ENCODE measurements around the gene FADS1.

- TF ChIP-seq ZNF70 (CRISPR knock-in tag; IDR thresholded peaks at IDR 0.05) (no peak), BACH2 (CRISPR knock-in tag; IDR thresholded peaks at IDR 0.05; ENCODE audit: borderline replicate concordance) (no peak)
Observed at GRCh38 chr11:61752925-61753521, 63.8 kb downstream of the FADS1 start.

All from SK-N-SH treated with all-trans-retinoic acid at 6 μM for 48 hours (cell line).